Adrenal gland (tissue), 12 donors: Measurements from ENCODE around the gene POLR3A. TPM values are rescaled to one million over a fixed set of nuclear protein-coding genes. Genes with fewer than 3 reads are reported as not detected.
A peak's percentile ranks its signal among the peaks of the same experiment; 100 is the strongest.

Experiments used
- DNase-seq, 7 donors: peaks; one replicate each; pipeline ENCODE4 v3.0.0-alpha.2; 2019 to 2020
- H3K27ac ChIP-seq, 5 donors: fragments of 200-600 bp; sonication (generic) in 4 of 5; 1 replicate in 3 of 5; 2 replicates in 2 of 5; pipeline versions ENCODE4 v1.5.1 to v1.8.0; 2016 to 2020; ENCODE audit warnings: mild to moderate bottlenecking in 1 of 5
- H3K27me3 ChIP-seq: fragments of 200-600 bp; 2 replicates; pipeline ENCODE4 v1.8.0; 2021
- H3K36me3 ChIP-seq, 2 donors: fragments of 200-600 bp; replicated peaks in 1 of 2; 1 replicate in 1 of 2; 2 replicates in 1 of 2; pipeline versions ENCODE4 v1.5.1 to v1.8.0; 2018 to 2022
- H3K4me1 ChIP-seq, 2 donors: fragments of 200-600 bp; replicated peaks in 1 of 2; 1 replicate in 1 of 2; 2 replicates in 1 of 2; pipeline versions ENCODE4 v1.5.1 to v1.8.0; 2018 to 2021
- H3K4me3 ChIP-seq, 4 donors: fragments of 200-600 bp; sonication (generic) in 3 of 4; one replicate each; pipeline ENCODE4 v1.5.1; 2016 to 2018
- H3K9me3 ChIP-seq, 3 donors: fragments of 200-600 bp; sonication (generic) in 1 of 3; replicated peaks in 1 of 3; 1 replicate in 2 of 3; 2 replicates in 1 of 3; pipeline versions ENCODE4 v1.5.1 to v1.8.0; 2016 to 2021
- CTCF ChIP-seq, 6 experiments: fragments of 450-650 bp in 4 of 6; fragments of 200-600 bp in 2 of 6; sonication (generic) in 1 of 6; IDR thresholded peaks; 1 replicate in 5 of 6; 2 replicates in 1 of 6; pipeline versions ENCODE4 v1.5.1 to v1.8.0; 2016 to 2021; ENCODE audit warnings: antibody characterized with exemption in 6 of 6, mild to moderate bottlenecking in 2 of 6, moderate library complexity in 1 of 6
- POLR2A ChIP-seq, 2 donors: fragments of 450-650 bp; IDR thresholded peaks; one replicate each; pipeline ENCODE4 v1.6.1; 2017; ENCODE audit warnings: antibody characterized with exemption in 2 of 2, mild to moderate bottlenecking in 2 of 2, moderate library complexity in 1 of 2
- WGBS, 4 donors: extraction: QIAGEN DNeasy Blood & Tissue Kit in 2 of 4; methylation state at CpG; one replicate each; pipeline versions ENCODE4 v1.1.5 to v1.1.7; 2013 to 2017; 5-methylcytosine and 5-hydroxymethylcytosine counted together
- intact Hi-C, 2 donors: fragments of 100-400 bp; cut with DNase I; formaldehyde crosslinking; loops; one replicate each; pipeline versions ENCODE4 v1.14.1 to v1.15.0; 2022 to 2023
- polyA plus RNA-seq, 3 donors: library from polyadenylated mRNA; stranded (reverse); fragments of 200-250 nt in 2 of 3; fragments of 350-450 nt in 1 of 3; fragmentation: Illumina TruSeq in 1 of 3; extraction: RNeasy Lipid Tissue Mini Kit (QIAGEN cat#74804) in 1 of 3; gene quantifications; one replicate each; pipeline ENCODE4 v1.2.3, GENCODE V29; 2013 to 2014
- total RNA-seq, 9 donors: library from RNA; depleted of rRNA in 4 of 9; stranded (reverse); fragments of >200 nt in 4 of 9; fragments of 120-200 nt in 1 of 9; fragmentation: NEBNext Ultra II Directional in 1 of 9; extraction: Animal tissue kit (Norgen Biotek cat#: 25700) in 1 of 9; gene quantifications; one replicate each; pipeline versions ENCODE4 v1.1.0 to v1.2.4, GENCODE V29; 2013 to 2023
- donor health status: healthy with polysubstance abuse.
- donor health status: Bipolar disorder and iron deficiency.
- donor health status: DM: yes; HTN: yes; CAD: no.
- donor health status: DM: no; HTN: no; CAD: no.
- donor health status: DM: no; HTN: no; CAD: no.
- donor health status: DM: yes; HTN: yes; CAD: no.

POLR3A gene
- total and polyA plus RNA-seq, 12 donors, result 6.8 to 18.4 (median 14.8) TPM

GRCh38 chr10:78053211-78053868 lies 24.0 kb upstream of the POLR3A start:
- intact Hi-C loops, result loop anchor here in 1 of 2 donors (5.0 to 10.0 kb wide), 2 partner anchors 604 to 1141 kb away; no protein-coding TSS in a partner anchor
- no peak for TF ChIP-seq POLR2A (IDR thresholded peaks at IDR 0.05)
- no peak for TF ChIP-seq CTCF (IDR thresholded peaks at IDR 0.05)
- no peaks in the 10 kb centered on the region for H3K27me3 ChIP-seq
- no peaks in the 10 kb centered on the region for H3K9me3 ChIP-seq
- H3K4me1 ChIP-seq, result no peaks in the 10 kb centered on the region
- no peaks in the 10 kb centered on the region for H3K36me3 ChIP-seq
- no peak overlapping the region for H3K4me3 ChIP-seq
- peak in 1 of 7 donors; percentile 57 for DNase-seq
- H3K27ac ChIP-seq, result no peak overlapping the region
- WGBS, 4 donors, result 74 to 82% (median 78%) methylated on average over 7 of the region's 7 CpGs

- Histone ChIP-seq H3K4me1 (peaks cover 0 to 3% of the 10 kb centered on the region in 2 donors), H3K4me3 (no peak overlapping the region), H3K9me3 (no peaks in the 10 kb centered on the region), H3K36me3 (no peaks in the 10 kb centered on the region), H3K27ac (no peak overlapping the region), H3K27me3 (no peaks in the 10 kb centered on the region)
- no peak for TF ChIP-seq POLR2A (IDR thresholded peaks at IDR 0.05)
- TF ChIP-seq CTCF (IDR thresholded peaks at IDR 0.05), result no peak
- WGBS, 4 donors, result 75 to 91% (median 80%) methylated on average over 1 of the region's 1 CpG
- DNase-seq, result no peak
- intact Hi-C loops, result loop anchor here (5.0 to 10.0 kb wide), 6 partner anchors 245 to 1147 kb away; no protein-coding TSS in a partner anchor
These were observed 20.5 kb upstream of the POLR3A start for GRCh38 chr10:78049851-78050250.

GRCh38 chr10:78047314-78047891 lies 18.1 kb upstream of the POLR3A start:
- 27 to 63% (median 28%) methylated on average over 6 to 13 of the region's 13 CpGs for WGBS, 4 donors
- H3K27me3 ChIP-seq, result no peaks in the 10 kb centered on the region

More at GRCh38 chr10:78047314-78047891, 18.1 kb upstream of the POLR3A start:
- intact Hi-C loops, result loop anchor here (5.0 to 10.0 kb wide), 4 partner anchors 247 to 1150 kb away; no protein-coding TSS in a partner anchor
- no peak overlapping the region for H3K27ac ChIP-seq
- no peaks in the 10 kb centered on the region for H3K9me3 ChIP-seq
- DNase-seq, result peak; percentile 82 to 97 (median 90)
- H3K4me1 ChIP-seq, result peaks cover 0 to 13% of the 10 kb centered on the region in 2 donors
- no peak overlapping the region for H3K4me3 ChIP-seq
- peaks cover 0 to 1% of the 10 kb centered on the region in 2 donors for H3K36me3 ChIP-seq
- TF ChIP-seq POLR2A (IDR thresholded peaks at IDR 0.05) (no peak), CTCF (IDR thresholded peaks at IDR 0.05) (peak; percentile 84 to 92 (median 90))
